ENCODE data around the gene NANOS3.
"Not testable (repeated sequence)": the region's sequence is repeated elsewhere in the genome, so short reads cannot be mapped to it uniquely, and the experiment has no call there.

The NANOS3 gene

DNA sequence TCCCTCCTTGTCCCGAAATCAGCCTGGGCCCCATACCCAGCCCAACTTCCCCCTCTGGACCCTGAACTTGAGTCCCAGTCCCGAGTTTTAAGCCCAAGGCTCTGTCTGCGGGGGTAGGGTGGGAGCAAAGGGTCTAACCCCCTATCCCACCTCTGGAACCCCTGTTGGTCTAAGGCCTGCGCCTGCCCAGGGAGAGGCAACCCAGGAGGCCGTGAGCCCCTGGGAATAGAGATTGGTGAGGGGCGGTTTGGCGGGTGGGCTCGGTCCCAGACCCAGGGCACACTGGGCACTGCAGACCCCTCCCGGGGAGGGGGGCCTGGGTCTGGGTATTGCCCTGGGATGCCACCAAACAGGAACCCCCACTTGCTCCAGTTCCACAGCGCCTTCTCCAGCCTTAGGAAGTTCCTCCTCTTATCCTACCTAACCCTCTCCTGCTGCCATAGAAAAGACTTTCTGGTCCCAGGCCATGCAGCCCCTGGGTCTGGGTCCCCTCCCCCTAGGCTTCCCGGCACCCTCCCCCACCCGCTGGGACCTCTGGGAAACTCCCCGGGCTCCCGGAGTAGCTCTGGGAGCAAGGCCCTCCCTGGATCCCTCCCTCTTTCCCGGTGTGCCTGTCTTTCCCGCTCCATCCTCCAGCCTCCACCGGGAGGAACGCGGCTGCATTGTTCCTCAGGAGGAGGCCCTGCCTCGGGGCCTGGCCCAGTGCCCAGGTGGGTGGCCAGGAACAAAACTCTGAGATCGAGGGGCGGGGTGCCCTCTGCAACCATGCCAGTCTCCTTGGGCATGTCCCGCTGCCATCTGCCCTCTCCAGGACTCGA, 33.6 kb upstream of the NANOS3 start:
- DNase-seq, result no peak

DNA sequence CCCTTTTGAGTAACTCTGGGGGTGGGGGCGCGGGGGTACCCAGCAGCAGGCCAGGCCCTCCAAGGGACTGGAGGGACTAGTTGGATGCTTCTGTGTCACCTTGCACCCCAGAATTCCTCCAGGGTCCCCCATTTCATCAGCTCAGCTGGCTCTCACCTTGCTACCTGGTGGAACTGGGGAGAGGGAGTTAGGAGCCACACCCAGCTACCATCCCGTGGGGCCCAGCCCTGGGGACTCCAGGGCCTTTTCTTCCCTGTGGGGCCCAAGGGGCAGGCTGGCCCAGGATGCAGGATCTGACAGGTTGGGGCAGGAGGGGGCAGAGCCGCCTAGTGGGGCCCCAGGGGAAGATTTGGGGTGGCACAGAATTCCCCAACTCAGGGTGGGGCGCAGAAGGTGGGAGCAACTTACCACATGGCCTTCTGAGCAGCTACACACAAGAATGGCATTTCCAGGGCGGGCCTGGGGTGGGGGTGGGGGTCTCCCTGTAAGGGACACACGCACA, 32.8 kb upstream of the NANOS3 start:
- no peak for DNase-seq

DNA sequence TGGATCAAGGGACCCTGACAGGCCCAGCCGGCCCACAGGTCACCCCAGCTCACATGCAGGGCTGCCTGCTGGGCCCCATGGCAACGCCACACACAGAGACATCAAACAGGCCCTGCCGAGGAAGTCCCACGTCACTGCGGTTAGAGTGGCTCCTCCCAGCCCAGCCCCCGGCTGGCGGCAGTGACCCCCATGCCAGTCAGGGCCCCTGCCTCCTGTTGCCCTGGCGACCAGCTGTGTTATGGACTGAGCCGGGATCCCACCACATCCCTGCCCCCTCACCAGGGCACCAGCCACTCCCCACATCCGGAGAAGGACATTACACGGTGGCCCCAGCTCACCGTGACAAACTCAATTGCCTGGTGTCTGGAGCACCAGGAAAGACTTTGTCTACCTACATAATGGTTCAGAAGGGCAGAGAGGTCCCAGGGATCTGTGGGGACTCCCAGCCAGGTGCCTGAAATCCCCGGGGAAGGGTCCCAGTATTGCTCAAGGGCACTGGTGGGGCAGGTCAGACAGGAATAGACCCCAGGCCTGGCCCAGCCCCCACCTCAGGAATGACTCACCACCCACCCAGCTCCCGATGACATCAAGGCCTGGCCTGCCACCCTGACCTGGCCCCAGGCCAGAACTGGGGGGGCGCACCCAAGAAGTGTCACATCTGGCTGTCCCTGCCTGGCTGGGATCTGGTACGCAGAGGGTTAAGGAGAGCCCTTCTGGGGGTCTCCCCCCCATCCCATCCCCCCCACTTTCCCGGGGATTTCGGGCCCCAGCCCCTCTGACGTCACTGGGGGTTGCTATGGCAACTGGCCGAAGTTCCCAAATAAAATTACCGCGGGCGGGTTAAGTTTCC, 30.2 kb upstream of the NANOS3 start:
- DNase-seq, result peak; percentile 84

DNA sequence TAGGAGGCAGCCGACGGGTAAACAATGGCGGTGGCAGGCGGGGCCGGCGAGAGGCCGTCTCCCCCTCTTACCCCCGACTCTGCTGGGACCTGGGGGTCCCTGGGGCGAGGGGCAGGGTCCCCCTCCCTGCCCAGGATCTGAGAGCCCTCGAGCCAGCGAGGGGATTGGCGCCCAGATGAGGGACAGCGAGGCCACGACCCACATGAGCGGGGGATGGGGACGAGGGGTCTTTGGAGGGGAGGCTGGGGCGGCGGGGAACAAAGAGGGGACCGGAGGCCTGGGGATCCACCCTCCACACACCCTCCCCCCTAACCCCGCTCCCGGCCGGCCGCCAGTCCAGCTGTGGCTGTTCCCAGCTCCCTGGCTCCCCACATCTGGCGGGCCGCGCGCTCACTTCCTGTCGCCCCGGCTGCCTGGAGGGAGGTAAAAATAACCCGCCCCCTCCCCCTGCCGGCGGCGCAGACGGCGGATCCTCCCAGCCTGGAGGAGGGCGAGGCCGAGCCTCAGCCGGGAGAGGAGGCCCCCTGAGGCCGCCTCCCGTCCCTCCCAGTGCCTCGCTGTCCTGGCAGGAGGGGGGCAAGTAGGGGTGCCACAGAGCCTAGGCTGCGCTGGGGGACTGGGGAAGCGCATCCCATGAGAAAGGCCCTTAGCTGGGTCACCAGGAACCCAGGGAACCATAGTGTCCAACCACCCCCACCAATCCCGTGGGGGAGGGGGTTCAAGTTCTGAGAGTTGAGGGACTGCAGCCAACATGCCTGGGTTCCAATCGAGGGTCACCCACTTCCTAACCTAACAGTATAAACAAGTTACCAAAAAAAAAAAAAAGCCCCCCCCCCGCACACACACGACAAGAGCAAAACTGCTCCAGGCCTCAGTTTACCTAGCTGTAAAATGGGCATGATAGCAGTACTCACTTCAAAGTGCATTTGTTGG, 29.3 kb upstream of the NANOS3 start:
- peak; percentile 61 for DNase-seq

DNA sequence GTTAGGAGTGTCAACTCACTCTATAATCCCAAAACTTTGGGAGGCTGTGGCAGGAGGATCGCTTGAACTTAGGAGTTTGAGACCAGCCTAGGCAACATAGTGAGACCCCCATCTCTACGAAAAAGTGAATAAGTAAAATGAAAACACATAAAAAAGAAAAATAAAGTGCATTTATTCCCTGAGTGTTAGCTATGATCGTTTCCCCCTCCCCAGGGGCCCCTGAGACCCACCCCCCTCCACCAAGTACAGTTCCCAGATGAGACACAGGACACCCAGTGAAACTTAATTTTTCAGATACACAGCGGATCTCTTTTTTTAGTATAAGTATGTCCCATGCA, 28.6 kb upstream of the NANOS3 start:
- no peak for DNase-seq

DNA sequence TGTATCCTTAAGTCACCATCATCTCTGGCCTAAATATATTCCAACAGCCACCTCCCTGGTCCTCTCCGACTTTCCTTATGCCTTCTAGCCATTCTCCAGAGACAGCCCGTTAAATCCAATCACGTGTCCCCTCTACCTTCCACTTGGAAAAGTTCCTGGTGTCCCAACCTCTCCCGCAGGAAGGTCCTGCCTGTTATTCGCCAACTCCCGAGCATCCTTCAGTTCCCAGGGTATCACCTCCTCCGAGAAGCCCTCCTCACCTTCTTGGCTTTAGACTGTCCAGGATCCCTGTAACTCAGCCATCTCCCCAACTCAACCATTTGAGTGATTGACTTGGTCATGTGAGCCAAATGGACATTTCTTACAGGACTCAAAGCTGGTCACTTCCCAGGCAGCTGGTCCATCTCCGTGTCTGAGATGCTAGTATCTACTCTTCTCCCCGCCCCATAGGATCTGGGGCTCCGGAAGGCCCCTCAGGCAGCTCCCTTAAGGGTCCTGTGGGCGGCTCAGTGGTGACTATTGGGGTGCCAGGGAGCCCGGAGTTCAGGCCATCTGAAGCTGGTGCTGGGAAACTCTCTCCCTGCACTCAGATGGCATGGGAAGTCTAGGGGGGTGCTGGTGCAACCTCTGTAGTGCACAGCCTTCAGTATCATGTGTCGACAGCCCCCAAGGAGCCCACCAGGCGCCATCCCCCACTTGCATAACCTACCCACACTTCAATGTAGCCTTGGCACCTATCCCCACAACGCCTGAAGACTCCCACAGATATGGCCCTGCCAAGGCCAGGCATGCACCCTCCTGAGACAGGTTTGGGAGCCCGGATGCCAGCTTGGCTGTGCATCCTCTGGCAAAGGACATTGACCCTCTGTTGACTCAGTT, 27.9 kb upstream of the NANOS3 start:
- DNase-seq, result no peak

DNA sequence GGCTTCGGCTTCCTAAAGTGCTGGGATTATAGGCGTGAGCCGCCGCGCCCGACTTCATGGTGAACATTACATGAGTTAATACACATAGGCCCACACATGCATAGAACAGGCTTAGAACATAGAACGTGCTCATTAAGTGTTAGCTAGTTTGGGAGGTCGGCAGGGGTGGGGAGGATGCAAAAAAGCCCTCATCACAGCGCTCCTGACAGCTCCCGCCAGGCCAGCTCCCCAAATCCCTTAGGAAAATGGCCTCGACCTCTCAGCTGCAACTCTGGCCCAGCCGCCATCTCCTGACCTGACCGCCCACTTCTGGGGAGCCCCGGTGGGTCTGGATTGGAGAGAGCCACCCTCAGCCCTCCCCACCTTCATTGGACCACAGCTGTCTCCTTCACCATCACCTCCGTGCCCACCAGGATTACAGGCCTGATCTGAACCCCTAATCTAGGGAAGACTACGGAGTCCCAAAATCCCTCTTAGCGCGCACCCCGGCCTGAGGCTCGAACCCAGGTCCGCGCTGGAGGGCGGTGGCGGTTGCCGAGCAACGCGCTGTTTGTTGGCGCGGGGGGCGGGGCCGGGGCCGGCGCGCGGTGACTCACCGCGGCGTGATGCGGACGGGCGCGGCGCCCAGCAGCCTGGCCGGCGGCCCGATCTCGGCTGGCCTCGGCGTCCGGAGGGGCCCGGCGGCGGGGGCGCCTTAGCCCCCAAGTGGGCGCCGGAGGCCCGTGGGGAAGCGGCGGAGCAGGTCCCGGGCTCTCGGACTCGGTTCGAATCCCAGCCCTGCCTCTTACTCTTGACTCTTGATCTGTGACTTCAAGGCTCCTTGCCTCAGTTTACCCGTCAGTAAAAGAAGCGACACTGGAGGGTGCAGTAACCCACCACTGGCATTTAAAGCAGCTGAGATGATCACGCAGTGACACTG, 26.7 kb upstream of the NANOS3 start:
- DNase-seq, result no peak

DNA sequence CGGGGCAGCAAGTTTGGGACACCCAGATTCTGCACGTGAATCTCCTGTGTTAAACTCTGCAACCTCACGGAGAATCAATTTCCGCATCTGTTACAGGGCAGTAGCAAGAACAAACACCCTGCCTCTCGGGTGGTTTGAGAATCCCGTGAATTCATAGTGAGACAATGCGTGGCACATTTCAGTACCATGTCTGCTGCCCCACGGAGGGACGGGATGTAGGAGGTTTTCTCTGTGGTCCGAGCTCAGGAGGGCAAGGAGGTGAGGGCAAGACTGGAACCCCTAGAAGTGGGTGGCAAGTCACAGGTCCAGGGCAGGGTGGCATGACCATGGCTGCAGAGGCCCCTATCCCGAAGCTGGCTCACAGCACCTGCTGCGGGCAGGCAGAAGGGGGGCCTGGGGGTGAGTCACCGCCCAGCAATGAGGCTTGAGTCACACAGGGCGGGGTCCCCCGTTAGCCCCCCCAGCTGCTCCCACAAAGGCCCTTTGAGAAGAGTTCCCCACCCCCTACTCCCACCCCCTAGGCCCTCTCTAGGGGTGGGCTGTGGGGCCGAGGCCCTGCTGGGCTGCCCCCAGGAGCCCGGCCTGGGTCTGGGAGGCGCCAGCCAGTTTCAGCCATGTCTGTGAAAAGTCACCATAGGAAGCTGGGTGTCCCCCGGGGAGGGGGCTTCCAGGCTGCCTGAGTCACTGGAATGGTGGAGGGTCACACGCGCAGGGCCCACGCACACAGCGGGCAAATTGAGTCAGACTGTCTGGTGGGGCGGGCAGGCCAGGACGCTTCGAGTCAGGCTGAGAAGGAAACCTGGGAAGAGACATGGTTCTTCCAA, 25.8 kb upstream of the NANOS3 start:
- DNase-seq, result peak; percentile 65

DNA sequence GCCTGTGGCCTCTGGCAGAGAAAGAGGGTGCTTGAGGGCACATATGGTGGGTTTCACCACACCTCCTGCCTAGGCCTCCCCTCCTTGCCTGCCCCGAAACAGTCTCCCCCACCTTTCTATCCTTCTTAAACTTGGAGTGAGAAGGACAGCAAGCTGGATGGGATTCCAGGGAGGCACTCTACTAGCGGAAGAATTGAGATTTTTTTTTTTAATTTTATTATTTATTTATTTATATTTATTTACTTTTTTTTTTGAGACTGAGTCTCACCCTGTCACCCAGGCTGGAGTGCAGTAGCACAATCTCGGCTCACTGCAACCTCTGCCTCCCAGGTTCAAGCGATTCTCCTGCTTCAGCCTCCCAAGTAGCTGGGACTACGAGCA, 25.2 kb upstream of the NANOS3 start:
- not testable (repeated sequence) for DNase-seq

DNA sequence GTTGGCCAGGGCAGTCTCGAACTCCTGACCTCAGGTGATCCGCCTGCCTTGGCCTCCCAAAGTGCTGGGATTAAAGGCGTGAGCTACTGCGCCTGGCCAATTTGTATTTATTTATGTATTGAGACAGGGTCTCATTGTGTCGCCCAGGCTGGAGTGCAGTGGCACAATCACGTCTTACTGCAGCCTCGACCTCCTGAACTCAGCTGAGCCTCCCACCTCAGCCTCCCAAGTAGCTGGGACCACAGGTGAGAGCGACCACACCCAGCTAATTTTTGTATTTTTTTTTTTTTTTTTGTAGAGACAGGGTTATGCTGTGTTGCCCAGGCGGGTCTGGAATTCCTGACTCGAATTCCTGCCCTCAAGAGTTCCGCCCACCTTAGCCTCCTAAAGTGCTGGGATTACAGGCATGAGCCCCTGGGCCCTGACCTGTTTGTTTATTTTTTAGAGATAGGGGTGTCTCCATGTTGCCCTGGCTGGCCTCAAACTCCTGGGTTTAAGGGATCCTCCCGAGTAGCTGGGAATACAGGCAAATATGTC, 24.7 kb upstream of the NANOS3 start:
- not testable (repeated sequence) for DNase-seq

DNA sequence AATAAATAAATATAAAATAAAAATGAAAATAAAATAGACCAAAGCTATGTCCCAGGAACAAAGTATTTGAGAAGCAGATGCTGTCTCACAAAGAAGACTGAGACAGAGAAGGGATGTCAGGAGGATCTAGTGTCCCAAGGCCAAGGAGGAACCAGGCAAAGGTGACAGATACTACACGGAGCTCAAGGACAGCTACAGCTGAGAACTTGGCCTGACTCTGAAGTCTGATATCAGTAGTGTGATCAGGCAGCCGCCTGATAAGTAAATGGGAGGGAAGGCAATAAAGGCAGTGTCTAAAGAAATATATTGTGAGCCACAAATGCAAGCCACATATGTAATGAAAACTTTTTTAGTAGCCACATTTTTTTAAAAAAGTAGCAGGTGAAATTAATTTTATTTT, 20.4 kb upstream of the NANOS3 start:
- DNase-seq, result no peak

DNA sequence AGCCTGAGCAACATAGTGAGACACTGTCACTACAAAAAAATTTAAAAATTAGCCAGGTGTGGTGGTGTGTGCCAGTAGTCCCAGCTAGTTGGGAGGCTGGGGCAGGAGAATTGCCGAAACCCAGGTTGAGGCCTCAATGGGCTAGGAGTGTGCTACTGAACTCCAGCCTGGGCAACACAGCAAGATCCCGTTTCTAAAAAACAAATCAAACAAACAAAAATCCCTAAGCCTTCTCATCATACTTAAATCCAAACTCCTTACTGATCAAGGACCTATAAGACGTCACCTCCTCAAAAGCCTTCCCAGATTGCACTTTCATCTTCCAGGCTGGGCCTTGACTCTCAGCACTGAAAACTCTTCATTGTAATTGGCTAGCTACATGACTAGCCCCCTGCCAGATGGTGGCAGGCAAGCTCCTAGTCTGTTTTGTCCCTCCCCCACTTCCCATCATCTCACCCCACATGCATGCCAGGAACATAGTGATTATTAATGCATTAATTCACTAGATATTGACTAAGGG, 17.5 kb upstream of the NANOS3 start:
- DNase-seq, result no peak

DNA sequence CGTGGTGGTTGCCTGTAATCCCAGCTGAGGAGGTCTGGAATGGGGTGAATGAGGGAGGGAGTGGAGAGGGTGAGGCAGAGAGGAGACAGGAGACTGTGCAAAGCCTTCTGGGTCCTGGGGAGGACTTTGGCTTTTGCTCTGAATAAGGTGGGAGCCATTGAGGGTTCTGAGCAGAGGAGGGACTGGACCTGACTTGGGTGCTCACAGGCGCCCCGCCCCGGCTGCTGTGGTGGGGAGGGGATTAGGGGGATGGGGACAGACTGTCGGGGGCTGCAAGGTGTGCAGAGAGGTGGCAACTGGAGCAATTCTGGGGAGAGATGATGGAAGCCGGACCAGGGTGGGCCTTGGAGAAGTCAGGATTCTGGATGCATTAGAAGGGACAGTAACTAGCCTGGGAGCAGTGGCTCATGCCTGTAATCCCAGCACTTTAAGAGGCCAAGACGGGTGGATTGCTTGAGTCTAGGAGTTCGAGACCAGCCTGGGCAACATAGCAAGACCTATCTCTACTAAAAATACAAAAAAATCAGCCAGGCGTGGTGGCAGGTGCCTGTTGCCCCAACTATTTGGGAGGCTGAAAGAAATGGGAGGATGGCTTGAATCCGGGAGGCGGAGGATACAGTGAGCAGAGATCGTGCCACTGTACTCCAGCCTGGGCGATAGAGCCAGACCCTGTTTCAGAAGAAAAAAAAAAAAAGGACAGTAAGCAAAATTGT, 16.1 kb upstream of the NANOS3 start:
- no peak for DNase-seq

DNA sequence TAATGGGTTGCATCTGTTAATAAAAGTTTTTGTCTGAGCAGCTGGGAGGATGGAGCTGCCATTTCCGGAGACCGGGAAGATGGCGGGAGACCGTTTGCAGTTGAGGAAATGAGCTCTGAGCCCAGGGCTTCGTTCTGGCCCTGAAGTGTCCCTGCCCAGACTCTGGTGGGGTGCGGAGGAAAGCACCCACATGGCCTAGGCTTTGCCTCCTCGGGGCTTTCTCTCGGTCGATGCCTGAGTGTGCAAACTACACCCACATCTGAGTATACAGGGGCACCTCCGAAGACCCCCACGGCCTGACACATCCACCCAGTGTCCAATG, 15.6 kb upstream of the NANOS3 start:
- no peak for DNase-seq

DNA sequence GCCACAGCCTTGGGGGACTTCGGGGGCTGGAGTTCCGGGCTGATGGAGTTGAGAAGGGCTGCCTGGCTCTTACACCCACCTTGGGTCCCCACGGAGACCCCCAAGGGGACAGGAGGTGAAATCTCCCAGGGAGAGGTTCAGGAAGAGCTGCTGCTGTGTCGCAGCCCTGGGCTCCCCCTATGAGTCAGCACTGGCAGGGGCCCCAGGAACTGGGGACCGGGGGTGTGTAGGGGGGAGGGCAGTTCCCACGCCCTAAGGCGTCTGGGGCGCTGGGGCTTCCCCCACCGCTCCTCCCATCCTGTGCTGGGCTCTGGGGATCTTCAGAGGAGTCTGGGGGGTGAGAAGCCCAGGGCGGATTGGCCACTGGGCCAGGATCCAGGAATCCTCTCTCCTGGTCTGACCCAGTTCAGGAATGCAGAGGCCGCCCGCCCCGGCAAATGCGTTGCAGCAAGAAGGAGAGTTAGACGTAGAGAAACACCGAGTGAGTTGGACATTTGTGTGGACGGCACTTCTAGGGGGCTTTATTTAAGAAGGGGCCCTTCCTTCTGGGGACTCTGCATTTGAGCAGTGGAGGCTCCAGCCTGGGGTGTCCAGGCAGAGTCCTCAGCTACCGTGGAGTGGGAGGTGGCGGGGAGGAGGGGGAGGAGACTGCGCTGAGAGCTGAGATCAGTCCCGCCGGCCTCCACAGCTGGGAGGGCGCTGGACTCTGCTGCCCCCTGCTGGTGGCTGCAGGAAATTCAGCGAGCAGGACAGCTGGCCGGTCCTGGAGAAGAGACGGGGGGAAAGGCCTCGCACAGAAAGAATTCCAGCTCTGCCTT, 15.0 kb upstream of the NANOS3 start:
- peak; percentile 82 for DNase-seq

DNA sequence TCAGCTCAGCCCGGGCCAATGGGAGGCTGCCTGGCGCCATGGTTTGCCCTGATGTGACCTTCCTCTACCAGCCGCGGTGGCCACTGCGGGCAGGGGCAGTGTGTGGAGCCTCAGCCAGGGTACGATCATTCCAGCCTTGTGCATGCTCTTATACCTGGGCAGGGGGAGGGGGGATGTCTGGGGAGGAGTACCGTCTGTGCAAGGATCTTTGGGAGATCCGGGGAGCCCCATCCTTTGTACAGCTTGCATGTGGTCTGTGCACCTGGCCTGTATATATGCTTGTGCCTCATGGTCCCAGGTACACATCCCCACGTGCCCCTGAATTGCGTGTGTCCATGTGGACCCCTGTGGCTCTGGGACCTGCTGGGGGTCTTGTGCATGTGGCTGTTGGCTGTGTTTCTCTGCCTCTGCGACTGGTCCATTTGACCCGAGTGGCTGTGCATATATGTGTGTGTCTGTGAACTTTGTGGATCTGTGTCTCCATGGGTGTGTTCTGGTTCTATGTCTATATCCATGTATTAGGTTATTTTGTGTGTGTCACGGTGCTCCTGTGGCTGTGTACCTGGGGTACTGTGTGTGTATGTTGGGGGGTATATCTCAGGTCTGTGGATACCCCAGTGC, 12.8 kb upstream of the NANOS3 start:
- no peak for DNase-seq
